Heart left ventricle (tissue), 16 donors: ENCODE data around the gene PLCB3. TPM values are rescaled to one million over a fixed set of nuclear protein-coding genes. Genes with fewer than 3 reads are reported as not detected.

Source experiments
- ATAC-seq, 4 donors: fragments of 200-7000 bp; cut with Tn5 transposase; one replicate each; pipeline ENCODE4 v1.9.1; 2020 to 2022; ENCODE audit warnings: moderate library complexity in 4 of 4, mild to moderate bottlenecking in 3 of 4, moderate number of reproducible peaks in 1 of 4
- DNase-seq, 5 donors: peaks; one replicate each; pipeline ENCODE4 v3.0.0-alpha.2; 2020
- H3K27ac ChIP-seq, 12 donors: fragments of 200-600 bp; sonication (generic) in 4 of 12; one replicate each; pipeline versions ENCODE4 v1.5.0 to v1.8.0; 2016 to 2022; ENCODE audit warnings: mild to moderate bottlenecking in 2 of 12
- H3K27me3 ChIP-seq, 9 donors: fragments of 200-600 bp; sonication (generic) in 2 of 9; one replicate each; pipeline versions ENCODE4 v1.5.1 to v1.8.0; 2016 to 2022; ENCODE audit warnings: mild to moderate bottlenecking in 3 of 9
- H3K36me3 ChIP-seq, 9 donors: fragments of 200-600 bp; sonication (generic) in 2 of 9; one replicate each; pipeline versions ENCODE4 v1.5.0 to v1.8.0; 2018 to 2022; ENCODE audit warnings: mild to moderate bottlenecking in 2 of 9
- H3K4me1 ChIP-seq, 12 donors: fragments of 200-600 bp; sonication (generic) in 4 of 12; one replicate each; pipeline versions ENCODE4 v1.5.0 to v1.8.0; 2016 to 2022; ENCODE audit warnings: mild to moderate bottlenecking in 3 of 12
- H3K4me3 ChIP-seq, 12 donors: fragments of 200-600 bp; sonication (generic) in 4 of 12; one replicate each; pipeline versions ENCODE4 v1.5.0 to v1.8.0; 2017 to 2022; ENCODE audit warnings: mild to moderate bottlenecking in 9 of 12, moderate library complexity in 4 of 12
- H3K9me3 ChIP-seq, 12 donors: fragments of 200-600 bp; sonication (generic) in 4 of 12; one replicate each; pipeline versions ENCODE4 v1.5.0 to v1.8.0; 2016 to 2022; ENCODE audit warnings: mild to moderate bottlenecking in 1 of 12
- CTCF ChIP-seq, 12 donors: fragments of 200-600 bp; sonication (generic) in 4 of 12; IDR thresholded peaks; one replicate each; pipeline versions ENCODE4 v1.5.0 to v1.8.0; 2018 to 2022; ENCODE audit warnings: antibody characterized with exemption in 12 of 12, mild to moderate bottlenecking in 5 of 12
- POLR2A ChIP-seq, 2 donors: fragments of 450-650 bp; IDR thresholded peaks; one replicate each; pipeline ENCODE4 v1.6.1; 2017; ENCODE audit warnings: antibody characterized with exemption in 2 of 2, mild to moderate bottlenecking in 2 of 2, moderate library complexity in 2 of 2
- WGBS, 4 donors: extraction: QIAGEN DNeasy Blood & Tissue Kit in 2 of 4; methylation state at CpG; one replicate each; pipeline versions ENCODE4 v1.1.5 to v1.1.7; 2013 to 2018; 5-methylcytosine and 5-hydroxymethylcytosine counted together
- intact Hi-C, 10 donors: fragments of 100-400 bp; cut with DNase I; formaldehyde crosslinking; loops; one replicate each; pipeline versions ENCODE4 v1.11.1 to v1.14.2; 2022
- polyA plus RNA-seq, 2 donors: library from polyadenylated mRNA; stranded (reverse); fragments of 200-250 nt; gene quantifications; one replicate each; pipeline ENCODE4 v1.2.3, GENCODE V29; 2013
- total RNA-seq, 9 donors: library from RNA; depleted of rRNA in 2 of 9; stranded (reverse); fragments of >200 nt in 2 of 9; fragmentation: NEBNext Ultra II Directional in 3 of 9; extraction: Animal tissue kit (Norgen Biotek cat#: 25700) in 3 of 9; gene quantifications; one replicate each; pipeline versions ENCODE4 v1.1.0 to v1.2.4, GENCODE V29; 2016 to 2023
- donor health status: ischemic (EF 13 %, LVEDD 7.1; RV severe dilation, severe dysfunction).
- donor health status: healthy with polysubstance abuse.
- donor health status: DM: no; HTN: yes; CAD: no.
- donor health status: DM: no; HTN: no; CAD: no.
- donor health status: ischemic (EF 25% LVEDD 6.9; RV normal size, moderate dysfunction).
- donor health status: ischemic (EF 25% LVEDD 5.7; RV mildly dilated, moderate dysfunction).
- donor health status: healthy.
- donor health status: DM: yes; HTN: yes; CAD: no.
- donor health status: ischemic (EF 35%, LVEDD 5.7; RV mildly dilated, moderate dysfunction).
- donor health status: nonischemic (EF 11% LVEDD 7.7; RV severe dilation, severe dysfunction).
- donor health status: DM: yes; HTN: yes; CAD: no.
- donor health status: PGD.
- donor health status: ischemic (EF 29% LVEDD 5.4; RV normal size, mild dysfunction).
- donor health status: nonischemic (EF 23%, LVEDD 6.1; RV moderate dilation, normal function).

The PLCB3 gene
- total and polyA plus RNA-seq, 11 donors, result 7.4 to 19.1 (median 9.8) TPM

DNA sequence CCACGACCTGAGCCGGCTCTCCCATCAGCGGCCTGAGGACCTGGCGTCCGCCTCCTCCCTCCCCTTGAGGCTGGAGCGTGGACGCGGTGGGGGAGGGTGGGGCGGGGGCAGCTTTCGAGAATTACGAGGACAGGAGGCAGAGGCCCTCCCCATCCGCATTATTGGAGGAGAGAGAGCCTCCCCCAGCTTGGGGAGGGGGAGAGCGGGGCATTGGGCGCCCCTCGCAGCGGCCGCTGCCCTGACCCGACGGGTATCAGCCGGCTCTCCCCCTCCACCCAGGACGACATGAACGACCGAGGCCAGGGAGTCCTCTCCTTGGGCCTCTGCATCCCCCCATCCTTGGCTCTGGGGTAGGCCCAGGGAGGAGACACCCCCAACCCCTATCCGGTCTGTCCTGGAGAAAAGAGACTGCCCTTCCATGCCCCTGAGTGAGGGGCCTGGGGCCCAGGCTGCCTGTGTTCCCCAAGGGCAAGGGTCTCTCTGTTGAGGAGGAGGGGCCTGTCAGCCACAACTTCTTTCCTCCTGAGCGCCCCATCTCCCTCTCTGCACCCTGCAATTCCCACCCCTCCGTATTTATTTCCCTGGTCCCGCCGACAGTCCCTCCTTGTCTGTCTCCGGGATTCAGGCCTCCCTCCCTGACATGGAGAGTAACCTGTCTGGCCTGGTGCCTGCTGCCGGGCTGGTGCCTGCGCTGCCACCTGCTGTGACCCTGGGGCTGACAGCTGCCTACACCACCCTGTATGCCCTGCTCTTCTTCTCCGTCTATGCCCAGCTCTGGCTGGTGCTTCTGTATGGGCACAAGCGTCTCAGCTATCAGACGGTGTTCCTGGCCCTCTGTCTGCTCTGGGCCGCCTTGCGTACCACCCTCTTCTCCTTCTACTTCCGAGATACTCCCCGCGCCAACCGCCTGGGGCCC lies 34.8 kb downstream of the PLCB3 start:
- Histone ChIP-seq H3K36me3 (peaks cover 0 to 14% (median 0%) of the 10 kb centered on the region in 9 donors), H3K9me3 (no peaks in the 10 kb centered on the region), H3K4me3 (peak overlapping the region; percentile 40 to 96 (median 78)), H3K4me1 (peaks cover 4 to 46% (median 23%) of the 10 kb centered on the region in 12 donors), H3K27me3 (peaks cover 2 to 11% (median 7%) of the 10 kb centered on the region in 9 donors), H3K27ac (peak overlapping the region; percentile 94 to 99 (median 98))
- WGBS, 4 donors, result 27 to 61% (median 29%) methylated on average over 17 to 40 of the region's 40 CpGs
- intact Hi-C loops, result loop anchor here in 4 of 10 donors (1.0 kb wide), 3 partner anchors 15 to 18 kb away; no protein-coding TSS in a partner anchor
- TF ChIP-seq POLR2A (IDR thresholded peaks at IDR 0.05) (no peak), CTCF (IDR thresholded peaks at IDR 0.05) (no peak)
- ATAC-seq (peak in 1 of 4 donors; percentile 1), DNase-seq (no peak)

DNA sequence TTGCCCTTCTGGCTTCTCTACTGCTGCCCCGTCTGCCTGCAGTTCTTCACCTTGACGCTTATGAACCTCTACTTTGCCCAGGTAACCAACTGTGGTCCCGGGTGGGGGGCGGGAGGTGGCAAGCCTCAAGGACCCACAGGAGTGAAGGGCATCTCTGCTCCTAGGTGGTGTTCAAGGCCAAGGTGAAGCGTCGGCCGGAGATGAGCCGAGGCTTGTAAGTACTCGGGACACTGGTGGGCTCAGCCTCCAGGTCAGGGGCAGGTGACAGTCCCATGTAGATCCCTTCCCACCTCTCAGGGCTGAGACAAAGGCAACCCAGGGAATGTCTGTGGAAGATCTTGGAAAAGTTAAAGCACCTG lies 35.5 kb downstream of the PLCB3 start:
- intact Hi-C loops, result no loop called here
- Histone ChIP-seq H3K27ac (no peak overlapping the region), H3K9me3 (no peaks in the 10 kb centered on the region), H3K4me1 (peaks cover 4 to 46% (median 24%) of the 10 kb centered on the region in 12 donors), H3K4me3 (no peak overlapping the region), H3K27me3 (peaks cover 8 to 18% (median 12%) of the 10 kb centered on the region in 9 donors), H3K36me3 (peaks cover 0 to 14% (median 0%) of the 10 kb centered on the region in 9 donors)
- TF ChIP-seq POLR2A (IDR thresholded peaks at IDR 0.05), result no peak
- TF ChIP-seq CTCF (IDR thresholded peaks at IDR 0.05), result no peak
- WGBS, 4 donors, result 90 to 93% (median 92%) methylated on average over 9 of the region's 9 CpGs
- ATAC-seq, result no peak
- DNase-seq, result peak in 1 of 5 donors; percentile 21

- 95 to 99% (median 96%) methylated on average over 23 to 33 of the region's 33 CpGs for WGBS, 4 donors
- H3K27ac ChIP-seq, result no peak overlapping the region
- no peaks in the 10 kb centered on the region for H3K9me3 ChIP-seq
- peak in 1 of 5 donors; percentile 18 for DNase-seq
- H3K36me3 ChIP-seq, result peaks cover 0 to 6% (median 0%) of the 10 kb centered on the region in 9 donors
- H3K4me1 ChIP-seq, result peaks cover 4 to 48% (median 30%) of the 10 kb centered on the region in 12 donors
- no peak for TF ChIP-seq CTCF (IDR thresholded peaks at IDR 0.05)
- TF ChIP-seq POLR2A (IDR thresholded peaks at IDR 0.05), result no peak
- intact Hi-C loops, result no loop called here
- no peak for ATAC-seq
- peaks cover 18 to 28% (median 22%) of the 10 kb centered on the region in 9 donors for H3K27me3 ChIP-seq
- no peak overlapping the region for H3K4me3 ChIP-seq
Observed at GRCh38 chr11:64287676-64288352, 36.5 kb downstream of the PLCB3 start.

DNA sequence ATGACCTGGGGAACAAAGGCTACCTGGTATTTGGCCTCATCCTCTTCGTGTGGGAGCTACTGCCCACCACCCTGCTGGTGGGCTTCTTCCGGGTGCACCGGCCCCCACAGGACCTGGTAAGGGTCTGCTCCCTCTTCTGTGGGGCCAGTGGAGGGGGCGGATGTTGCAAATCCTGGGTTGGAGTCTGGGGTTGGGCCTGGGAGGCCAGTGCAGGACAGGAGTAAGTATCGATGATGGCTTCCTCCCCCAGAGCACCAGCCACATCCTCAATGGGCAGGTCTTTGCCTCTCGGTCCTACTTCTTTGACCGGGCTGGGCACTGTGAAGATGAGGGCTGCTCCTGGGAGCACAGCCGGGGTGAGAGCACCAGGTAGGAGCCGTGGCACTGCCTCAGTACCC lies 37.0 kb downstream of the PLCB3 start:
- H3K4me1 ChIP-seq, result peaks cover 4 to 43% (median 26%) of the 10 kb centered on the region in 12 donors
- ATAC-seq, result no peak
- intact Hi-C loops, result no loop called here
- H3K4me3 ChIP-seq, result no peak overlapping the region
- no peak overlapping the region for H3K27ac ChIP-seq
- 91 to 97% (median 92%) methylated on average over 5 to 9 of the region's 9 CpGs for WGBS, 4 donors
- peaks cover 0 to under 1% (median 0%) of the 10 kb centered on the region in 9 donors for H3K36me3 ChIP-seq
- H3K27me3 ChIP-seq, result peaks cover 18 to 33% (median 27%) of the 10 kb centered on the region in 9 donors
- no peaks in the 10 kb centered on the region for H3K9me3 ChIP-seq
- TF ChIP-seq POLR2A (IDR thresholded peaks at IDR 0.05), result no peak
- TF ChIP-seq CTCF (IDR thresholded peaks at IDR 0.05), result no peak
- peak in 1 of 5 donors; percentile 13 for DNase-seq
